NCI-H2196 (cell line): Measurements from ENCODE around the gene MAP1LC3B.
A peak's percentile ranks its signal among the peaks of the same experiment; 100 is the strongest.

Experiments
- DNase-seq: peaks from one replicate; lab custom pipeline; 2025; ENCODE audit not compliant: unreplicated experiment; lab: John Stamatoyannopoulos, UW

The MAP1LC3B gene

DNA sequence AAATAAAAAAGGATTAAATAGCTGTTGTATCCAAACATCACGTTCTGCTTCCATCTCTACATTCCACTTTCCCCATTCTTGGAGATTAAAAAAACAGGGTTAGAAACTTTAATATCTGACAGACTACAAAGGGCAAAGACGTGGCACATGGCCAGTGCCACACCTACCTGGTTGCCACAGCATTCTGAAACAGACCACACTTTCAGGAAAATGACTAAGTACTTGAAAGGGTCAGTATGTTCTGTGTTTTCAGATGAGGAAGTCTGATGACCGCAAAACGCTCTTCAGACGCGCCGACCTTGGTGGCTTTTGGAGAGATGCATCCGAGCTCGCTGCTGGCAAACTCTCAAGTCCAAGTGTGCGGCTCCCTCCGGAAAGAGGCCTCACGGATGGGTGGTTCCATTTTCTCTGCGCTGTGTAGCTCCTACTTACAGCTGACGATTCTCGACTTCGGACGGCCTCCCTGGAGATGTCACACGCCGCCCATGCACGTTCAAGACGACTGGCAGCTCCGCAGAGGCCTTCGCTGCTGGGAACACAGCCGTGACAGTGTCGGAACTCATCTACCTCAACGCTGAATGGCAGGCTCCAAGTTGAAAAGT is 15.5 kb downstream of the MAP1LC3B start:
- no peak for DNase-seq

DNA sequence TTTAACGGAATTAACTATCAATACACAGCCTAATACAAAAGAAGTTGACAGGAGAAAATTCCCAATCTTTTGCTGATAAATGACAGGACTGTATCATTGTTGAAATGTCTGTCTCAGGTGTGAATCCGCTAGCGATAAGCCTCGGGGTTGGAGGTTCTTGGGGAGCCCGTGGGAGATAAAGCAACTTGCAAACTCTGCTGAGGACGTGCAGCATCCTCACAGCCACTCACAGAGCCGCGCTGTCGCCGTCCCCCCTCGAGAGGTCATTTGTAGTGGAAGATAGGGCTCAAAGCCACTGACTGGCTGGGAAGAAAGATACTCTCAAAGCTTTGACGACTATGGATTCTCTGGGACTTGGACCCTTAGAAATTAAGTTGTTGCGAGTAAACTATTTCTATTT is 17.0 kb downstream of the MAP1LC3B start:
- DNase-seq, result no peak

DNA sequence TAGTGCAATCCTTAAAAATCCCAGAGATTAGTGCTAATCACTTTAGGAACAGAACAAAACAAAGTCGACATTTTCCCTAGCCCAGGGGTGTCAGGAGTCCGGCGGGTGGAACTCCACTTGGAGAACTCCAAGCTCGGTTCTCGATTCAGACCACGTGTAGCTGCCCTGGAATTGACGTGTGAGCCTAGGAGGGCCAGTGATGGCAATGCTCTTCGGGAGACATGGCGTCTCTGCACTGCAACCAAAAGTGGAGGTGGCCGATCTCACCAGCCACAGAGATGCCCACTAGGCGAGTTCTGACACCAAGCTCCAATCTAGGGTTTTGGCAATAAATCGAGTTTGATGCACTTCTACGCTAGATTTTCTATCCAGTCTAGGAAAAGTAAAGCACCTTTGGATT is 17.6 kb downstream of the MAP1LC3B start:
- no peak for DNase-seq

DNA sequence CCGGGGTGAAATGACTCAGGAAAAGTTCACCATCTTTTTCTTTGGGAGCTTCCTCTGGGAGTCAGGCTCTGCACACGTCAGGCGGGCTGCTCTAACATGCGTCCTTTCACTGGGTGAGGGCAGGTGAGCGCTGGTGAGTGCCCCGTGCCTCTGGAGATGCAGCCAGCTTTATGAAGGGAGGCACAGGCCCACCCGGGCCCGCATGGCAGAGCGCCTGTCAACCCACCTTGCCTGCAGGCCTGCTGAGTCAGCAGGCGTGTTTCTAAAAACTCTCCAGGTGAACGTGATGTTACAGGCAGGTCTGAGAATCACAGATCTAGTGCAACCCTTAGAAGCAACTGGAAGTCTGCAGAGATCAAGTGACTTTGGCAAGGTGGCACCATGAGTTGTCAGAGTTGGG is 18.4 kb downstream of the MAP1LC3B start:
- no peak for DNase-seq

DNA sequence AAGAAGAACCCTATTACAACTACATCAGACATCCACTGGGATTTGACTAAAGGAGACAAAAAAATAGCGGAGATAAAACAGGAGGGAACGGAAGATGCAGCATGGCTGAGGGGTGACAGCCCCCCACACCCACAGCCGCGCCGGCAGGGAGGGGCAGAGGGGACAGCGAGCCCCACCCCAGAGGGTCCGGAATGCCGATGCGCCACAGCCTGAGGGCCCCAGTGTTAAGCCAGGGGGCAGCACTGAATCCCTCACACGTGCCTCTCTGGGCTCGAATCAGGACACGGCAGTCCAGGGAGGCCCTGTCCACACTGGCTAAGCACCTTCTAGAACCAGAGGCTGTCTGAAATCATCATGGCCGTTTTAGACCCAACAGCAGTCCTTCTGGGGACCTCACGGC is 18.8 kb downstream of the MAP1LC3B start:
- DNase-seq, result no peak

DNA sequence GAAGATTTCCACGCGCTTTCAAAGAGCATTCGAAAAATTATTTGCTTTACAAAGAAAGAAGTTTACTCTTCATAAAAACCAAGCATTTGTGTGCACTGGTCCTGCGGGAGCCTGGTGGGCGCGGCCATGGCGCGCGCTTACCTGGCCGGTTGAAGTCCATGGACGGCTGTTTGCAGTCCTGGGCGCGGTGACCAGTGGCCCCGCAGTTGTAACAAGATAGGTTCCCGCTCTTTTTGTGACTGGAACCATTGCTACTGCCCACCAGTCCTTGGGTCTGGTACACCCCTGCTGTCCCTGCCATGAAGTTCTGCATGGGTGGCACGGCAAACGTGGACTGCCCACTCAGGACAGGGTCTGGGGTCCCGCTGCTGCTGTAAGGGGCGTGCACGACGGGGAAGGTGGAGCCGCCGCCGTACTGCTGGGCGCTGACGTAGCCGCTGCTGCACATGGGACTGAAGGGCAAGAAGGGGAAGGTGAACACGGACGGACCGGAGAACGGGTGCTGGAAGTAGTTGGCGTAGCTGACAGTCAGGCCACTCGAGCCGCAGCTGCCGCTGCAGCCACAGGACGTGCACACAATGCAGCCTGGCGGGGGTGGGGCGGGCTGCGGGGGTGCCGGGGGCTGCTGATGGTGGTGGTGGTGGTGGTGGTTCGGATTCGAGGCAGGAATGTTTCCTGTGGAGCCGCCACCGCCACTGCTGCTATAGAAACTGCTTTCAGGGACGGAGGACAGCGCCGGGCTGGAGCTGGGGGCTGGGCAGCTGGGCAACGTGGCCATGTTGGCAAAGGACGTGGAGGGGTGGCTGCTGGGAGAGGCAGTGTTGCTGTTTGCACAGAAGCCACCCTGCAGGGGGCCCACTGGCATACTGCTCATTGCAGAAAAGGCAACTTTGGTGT is 19.5 kb downstream of the MAP1LC3B start:
- no peak for DNase-seq

DNA sequence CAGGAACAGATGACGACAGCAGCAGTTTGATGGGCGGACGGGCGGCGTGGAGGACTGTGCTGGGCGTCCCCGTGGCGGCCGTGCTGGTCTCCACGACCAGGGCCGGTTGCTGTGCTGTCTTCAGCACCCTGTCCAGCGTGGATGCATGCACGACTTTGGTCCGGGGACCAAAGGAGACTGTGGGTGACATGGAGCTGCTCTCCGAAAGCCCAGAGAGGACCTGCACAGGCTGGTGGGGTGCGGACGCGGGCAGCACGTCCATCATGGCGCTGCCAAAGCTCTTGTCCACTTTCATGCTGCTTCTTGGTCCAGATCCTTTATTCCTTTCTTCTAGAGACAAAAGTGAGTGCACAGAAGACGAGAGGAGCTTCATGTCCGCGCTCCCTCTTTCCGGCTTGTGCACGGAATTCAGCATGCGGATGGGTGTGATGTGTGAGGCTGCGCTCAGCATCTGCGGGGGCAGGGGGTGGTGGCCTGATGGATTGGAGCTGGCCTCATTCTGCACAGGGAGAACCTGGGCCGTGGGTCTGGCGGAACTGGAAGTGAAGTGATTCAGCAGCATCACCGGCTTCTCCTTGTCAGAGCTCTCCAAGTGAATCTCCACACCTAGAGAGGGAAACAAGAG is 20.3 kb downstream of the MAP1LC3B start:
- DNase-seq, result no peak

DNA sequence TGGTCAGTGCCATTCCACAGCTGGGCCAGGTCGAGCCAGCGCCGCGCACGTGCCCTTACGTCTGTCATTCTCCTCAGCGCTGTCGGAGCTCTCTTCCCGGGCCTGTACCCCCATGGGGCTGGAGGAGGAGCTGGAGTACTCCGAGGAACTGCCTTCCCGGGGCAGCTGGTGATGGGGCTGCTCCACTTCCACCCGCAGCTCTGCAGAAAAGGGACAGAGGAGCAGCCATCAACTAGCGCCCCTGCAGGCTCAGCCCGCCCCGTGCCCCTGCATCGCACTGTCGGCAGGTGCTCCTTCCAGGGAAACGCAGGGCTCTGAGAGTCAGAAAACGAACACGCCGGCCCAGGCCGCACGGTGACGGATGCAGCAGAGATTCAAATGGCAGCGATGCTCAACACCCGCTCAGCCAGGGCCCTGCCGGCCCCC is 20.9 kb downstream of the MAP1LC3B start:
- no peak for DNase-seq

DNA sequence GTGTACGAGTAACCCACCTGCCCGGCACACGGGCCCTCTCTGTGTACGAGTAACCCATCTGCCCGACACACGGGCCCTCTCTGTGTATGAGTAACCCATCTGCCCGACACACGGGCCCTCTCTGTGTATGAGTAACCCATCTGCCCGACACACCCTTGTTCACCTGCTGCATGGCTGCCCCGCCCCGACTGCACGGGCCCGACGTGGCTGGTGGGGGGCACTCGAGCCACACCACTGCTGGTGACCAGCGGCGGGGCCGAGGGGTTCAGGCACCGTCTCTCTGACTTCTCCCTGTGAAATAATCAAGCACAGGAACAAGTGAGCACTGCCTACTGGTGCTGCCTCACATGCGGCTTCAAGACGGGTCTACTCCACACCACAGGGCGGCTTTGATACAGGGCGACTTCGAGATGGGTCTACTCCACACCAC is 22.1 kb downstream of the MAP1LC3B start:
- no peak for DNase-seq

DNA sequence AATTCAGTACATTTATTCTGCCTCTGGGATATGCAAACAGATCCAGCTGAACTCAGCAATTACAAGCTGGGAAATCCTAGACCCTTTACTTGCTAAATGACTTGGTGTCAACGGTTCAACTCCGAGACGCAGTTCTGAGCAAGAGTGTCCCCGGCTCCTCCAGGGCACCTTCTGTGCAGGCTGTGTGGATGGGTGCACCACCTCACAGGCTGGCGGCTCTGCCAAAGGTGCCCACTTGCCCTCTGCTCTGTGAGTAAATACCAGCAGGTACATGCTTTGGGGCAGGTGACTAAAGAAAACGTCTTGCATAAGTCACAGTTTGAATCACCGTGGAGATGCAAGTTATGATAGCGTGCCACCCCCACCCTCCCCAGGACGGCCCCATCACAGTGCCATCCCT is 23.3 kb downstream of the MAP1LC3B start:
- DNase-seq, result no peak

DNA sequence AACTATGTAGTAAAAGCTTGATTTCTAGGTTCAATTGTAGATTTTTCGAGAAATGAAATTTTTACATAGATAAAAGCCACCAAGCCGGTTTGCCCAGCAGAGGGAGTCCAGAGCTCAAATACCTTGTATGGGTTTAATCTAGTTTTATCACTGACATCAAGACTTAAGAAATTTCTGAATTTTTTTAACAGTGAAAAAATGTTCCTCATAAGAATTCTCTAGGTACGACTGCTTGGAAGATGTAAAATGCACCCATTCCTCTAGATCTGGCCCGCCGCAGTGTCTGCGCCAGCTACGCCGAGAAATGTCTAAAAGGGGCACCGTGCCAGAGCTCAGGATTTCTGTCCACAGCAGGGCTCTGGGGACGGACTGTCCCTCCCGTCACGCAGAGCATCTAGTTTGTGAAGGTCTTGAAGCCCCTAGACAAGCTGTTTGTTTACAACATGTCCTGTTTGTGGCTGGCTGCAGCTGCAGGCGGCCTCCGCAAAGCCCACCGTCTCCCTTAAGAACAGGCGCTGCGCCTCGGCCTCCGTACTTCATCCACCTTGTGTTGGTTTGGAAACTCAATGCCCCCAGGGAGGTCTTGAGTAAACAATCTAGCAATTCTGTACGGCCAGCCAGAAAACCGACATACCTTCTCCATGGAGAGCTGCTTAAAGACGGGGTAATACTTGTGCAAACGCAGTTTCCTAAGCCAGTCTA is 24.8 kb downstream of the MAP1LC3B start:
- DNase-seq, result peak; percentile 16

DNA sequence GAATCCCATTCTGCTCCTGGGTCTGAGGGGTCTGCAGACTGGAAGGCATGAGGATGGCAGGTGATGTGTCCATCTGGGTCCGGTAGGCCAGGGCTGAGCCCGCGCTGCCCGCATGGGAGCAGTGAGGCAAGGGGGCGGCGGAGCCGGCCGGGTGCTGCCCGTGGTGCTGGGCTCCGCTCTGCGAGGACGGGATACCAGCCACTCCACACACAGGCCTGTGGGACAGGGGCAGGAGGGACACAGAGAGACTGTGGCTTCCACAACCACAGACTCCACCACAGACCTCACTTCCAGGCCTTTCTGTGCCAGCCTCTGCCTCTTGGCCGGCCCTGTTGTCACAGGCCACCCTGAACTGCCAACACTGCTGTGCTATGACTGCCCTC is 25.4 kb downstream of the MAP1LC3B start:
- no peak for DNase-seq

DNA sequence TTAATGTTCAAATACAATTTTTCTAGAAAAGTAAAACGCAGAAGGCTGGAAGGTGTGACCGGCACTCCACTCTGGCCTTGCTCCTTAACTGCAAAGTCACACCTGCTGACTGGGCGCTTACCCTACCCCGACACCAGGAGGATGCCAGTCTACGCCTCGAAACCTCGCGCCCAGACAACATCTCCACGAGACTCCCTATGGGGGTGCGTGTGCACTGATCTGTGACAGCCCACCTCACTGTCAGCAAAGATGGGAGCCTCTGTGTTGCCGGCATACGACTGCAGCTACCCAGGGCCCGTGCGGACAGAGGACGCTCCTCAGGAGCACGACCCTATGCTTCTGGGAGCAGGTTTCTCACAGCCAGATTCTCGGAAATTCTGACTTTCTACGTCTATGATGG is 26.1 kb downstream of the MAP1LC3B start:
- no peak for DNase-seq

DNA sequence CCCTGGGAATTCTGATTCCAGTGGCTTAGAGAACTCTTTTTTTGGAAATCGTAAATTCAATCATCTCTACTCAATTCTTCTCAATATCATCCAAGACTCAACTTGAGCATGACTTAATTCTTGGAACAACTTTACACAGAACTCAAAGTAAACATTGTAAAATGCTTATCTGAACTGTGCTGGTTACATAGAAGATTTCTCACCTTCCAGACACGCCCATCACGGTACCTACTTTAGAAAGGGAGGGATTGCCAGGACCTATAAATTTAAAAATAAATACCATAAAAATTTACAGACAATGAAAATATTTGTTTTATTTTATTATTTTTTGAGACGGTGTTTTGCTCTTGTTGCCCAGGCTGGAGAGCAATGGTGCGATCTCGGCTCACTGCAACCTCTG is 26.5 kb downstream of the MAP1LC3B start:
- no peak for DNase-seq

DNA sequence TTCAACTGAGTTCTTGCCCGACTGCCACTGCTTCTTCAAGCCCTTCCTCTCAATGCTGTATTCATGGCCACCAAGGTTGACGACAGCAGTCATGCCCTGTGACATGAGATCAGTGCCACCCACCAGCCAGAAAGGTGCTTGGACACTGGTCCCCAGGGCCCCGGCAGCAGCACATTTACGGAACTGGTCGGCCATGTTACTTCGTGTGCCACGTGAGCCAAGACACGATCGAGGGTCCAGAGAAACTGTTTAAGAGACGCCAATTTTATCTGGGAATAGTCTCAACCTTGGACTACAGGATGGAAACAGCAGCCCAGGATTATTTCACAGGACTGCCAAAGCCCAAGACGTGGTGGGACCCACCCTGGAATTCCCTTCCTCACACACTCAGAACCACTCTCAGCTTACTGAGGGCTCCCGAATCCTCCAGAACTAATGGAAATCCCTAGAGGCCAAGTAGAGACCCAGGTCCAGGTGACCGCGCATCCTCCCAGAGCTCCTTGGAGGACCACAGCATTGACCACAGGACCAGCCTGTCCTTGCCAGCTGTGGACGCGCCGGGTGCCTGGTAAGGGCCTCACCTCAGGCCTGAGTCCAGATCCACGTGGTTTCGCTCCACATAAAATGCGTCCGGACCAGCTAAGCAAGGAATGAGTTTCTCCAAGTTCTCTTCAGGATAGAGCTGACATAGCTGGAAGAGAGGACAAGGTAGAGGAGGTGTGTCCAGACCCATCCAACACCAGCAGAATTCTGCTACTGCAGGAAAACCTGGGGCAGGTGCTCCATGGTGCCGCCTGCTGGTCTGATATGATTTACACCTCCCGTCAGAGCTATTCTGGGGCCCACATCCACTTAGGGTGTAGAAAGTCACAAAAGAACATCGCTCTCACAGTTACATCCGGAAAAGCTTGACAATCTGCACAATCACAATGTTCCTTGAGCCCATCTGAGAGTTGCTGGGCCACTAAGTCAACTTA is 28.2 kb downstream of the MAP1LC3B start:
- no peak for DNase-seq

DNA sequence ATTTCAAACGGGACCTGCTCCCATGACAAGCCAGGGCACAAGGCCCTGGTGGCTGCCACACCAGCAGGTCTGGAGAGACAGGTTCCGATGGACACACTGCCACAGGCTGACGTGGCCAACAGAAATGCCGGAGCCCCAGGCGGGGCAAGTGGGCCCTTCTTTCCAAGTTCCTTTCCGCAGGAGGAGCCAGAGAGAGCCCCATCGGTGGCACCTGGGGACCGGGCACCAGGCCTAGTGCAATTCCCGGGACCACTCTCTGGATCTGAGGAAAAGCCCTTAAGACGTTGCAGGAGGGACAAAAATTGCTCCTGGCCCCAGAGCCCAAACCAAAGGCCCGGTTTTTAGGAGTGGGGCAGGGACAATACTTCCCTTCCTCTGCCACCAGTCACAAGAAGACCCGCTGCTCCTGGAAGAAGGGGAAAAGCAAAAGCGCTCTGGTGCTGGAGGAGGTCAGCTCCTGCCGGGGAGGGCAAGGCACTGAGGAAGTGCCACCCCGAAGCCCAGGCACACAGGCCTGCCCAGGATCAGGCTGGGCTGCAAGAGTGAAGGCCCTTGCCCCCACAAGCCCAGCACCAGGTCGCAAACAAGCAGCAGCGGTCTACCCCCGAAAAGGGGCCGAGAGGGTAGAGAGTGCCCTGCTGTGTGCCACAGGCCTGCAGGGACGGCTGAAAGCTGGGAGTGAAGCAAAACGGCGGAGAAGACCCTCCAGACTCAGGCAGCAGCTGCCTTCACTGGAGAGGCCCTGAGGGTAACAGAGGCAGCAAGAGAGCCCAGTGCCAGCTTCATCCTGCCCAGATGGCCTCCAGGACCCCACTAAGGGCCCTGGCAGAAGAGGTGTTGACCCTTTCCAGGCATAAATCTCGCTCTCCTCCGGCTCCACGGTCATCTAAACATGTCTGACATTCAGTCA is 29.1 kb downstream of the MAP1LC3B start:
- no peak for DNase-seq

DNA sequence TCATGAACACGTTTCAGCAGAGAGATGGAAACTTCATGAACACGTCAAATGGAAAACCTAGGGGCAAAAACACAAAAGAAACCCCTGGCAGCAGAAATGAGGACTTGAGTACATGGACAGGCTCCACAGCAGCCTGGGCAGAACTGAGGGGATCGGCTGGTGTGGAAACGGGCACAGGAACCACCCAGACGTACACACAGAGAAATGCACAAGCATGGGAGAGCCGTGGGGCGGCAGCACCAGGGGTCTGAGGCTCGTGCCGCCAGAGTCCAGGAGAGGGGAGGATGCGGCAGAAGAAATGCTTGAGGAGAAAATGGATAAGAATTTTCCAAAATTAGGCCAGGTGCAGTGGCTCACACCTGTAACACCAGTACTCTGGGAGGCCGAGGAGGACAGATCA is 30.0 kb downstream of the MAP1LC3B start:
- DNase-seq, result no peak

DNA sequence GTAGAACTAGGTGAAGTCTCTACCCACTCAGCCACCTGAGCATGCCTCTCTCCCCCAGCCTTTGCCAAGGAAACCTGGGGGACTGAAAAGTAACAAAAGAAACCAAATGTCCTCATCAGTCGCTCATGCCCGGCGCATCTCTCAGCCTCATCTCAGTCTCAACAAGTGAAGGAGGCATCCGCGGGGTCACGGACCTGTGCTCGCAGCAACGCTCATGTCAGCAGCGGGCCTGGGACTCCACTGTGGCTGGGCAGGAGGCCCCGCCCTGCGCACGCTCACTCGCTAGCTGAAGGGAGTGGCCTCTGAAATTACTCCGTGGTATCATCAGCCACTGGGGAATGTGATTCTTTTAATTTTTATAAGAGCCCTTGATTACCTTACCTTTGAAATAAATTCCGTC is 31.3 kb downstream of the MAP1LC3B start:
- no peak for DNase-seq

DNA sequence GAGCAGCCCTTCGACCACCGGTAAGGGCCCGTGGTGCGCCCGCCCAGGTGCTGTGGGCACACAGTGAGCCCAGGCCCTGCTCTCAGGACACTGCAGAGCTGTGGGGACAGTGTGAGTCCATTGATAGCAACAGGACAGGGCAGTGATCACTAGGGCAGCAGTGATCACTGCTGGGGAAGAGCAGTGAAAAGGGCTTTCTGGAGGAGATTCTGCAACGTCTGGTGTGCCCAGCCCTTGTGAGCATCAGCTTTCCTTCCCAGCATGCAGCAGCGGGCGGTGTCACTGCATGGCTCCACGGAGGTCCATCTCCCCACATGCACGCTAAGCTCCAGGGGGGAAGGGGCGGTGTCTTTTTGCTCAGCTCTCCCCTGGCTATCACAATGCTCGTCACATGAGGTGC is 32.1 kb downstream of the MAP1LC3B start:
- DNase-seq, result no peak
